HUDEP-2 (cell line): ENCODE measurements around the gene SELENOI.

Source experiments
- DNase-seq, 76 experiments: peaks; one replicate each; lab custom pipeline; 2025; ENCODE audit not compliant: unreplicated experiment in 76 of 76; lab: John Stamatoyannopoulos, UW

Gene SELENOI

DNA sequence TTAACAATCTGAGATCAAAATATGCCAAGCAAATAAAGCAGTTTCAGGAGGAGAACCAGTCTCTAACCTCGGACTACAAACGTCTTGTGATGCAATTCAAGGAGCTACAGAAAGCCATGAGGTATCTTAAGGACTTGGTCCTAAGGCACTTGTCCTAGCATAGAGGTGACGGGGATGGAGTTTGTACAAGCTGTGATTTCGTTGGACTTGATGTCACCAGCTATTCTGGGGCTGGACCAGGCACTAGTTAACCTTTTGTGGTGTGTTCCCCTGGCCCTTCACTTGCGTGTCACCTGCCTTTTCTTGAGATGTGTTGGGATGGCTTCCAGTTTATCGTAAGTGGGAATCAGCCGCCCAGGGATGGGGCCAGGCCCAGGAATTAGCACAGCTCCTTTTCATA, 98.3 kb downstream of the SELENOI start:
- no peak for DNase-seq
